Body of pancreas (tissue), 4 donors: Measurements from ENCODE around the gene ESRRA. TPM values are rescaled to one million over a fixed set of nuclear protein-coding genes. Genes with fewer than 3 reads are reported as not detected.

Source experiments
- ATAC-seq: fragments of 150-250 bp; one replicate; pipeline ENCODE4 v1.9.1; 2016
- DNase-seq, 4 donors: peaks; one replicate each; pipeline ENCODE4 v3.0.0-alpha.2; 2019
- H3K27ac ChIP-seq, 4 donors: fragments of 200-600 bp; sonication (generic); 1 replicate in 3 of 4; 2 replicates in 1 of 4; pipeline versions ENCODE4 v1.5.1 to v1.6.1; 2016 to 2019; ENCODE audit warnings: mild to moderate bottlenecking in 1 of 4, mixed read lengths in 1 of 4, moderate library complexity in 1 of 4
- H3K27me3 ChIP-seq, 2 donors: fragments of 200-600 bp; sonication (generic); one replicate each; pipeline ENCODE4 v1.6.0; 2016; ENCODE audit warnings: mild to moderate bottlenecking in 1 of 2
- H3K36me3 ChIP-seq, 2 donors: fragments of 200-600 bp; sonication (generic); replicated peaks in 1 of 2; 2 replicates each; pipeline ENCODE4 v1.5.1; 2016; ENCODE audit warnings: low read depth in 2 of 2; ENCODE audit not compliant: insufficient read depth in 1 of 2
- H3K4me1 ChIP-seq: fragments of 200-600 bp; sonication (generic); one replicate; pipeline ENCODE4 v1.6.0; 2016
- H3K4me3 ChIP-seq, 2 donors: fragments of 200-600 bp; sonication (generic); 1 replicate in 1 of 2; 2 replicates in 1 of 2; pipeline ENCODE4 v1.5.1; 2016 to 2019
- H3K9me3 ChIP-seq, 3 donors: fragments of 200-600 bp; sonication (generic); 1 replicate in 2 of 3; 2 replicates in 1 of 3; pipeline ENCODE4 v1.5.1; 2016
- POLR2A ChIP-seq, 3 donors: fragments of 450-650 bp; IDR thresholded peaks; one replicate each; pipeline ENCODE4 v1.6.1; 2016; ENCODE audit warnings: antibody characterized with exemption in 3 of 3, mild to moderate bottlenecking in 2 of 3
- WGBS, 2 donors: methylation state at CpG; one replicate each; pipeline ENCODE4 v1.1.5; 2017; 5-methylcytosine and 5-hydroxymethylcytosine counted together
- intact Hi-C: fragments of 100-400 bp; cut with DNase I; formaldehyde crosslinking; loops from one replicate; pipeline ENCODE4 v1.15.1; 2023
- total RNA-seq, 2 donors: library from RNA; depleted of rRNA; stranded (reverse); fragments of >200 nt; gene quantifications; one replicate each; pipeline ENCODE4 v1.1.0, GENCODE V29; 2016
- TF ChIP-seq, protein P1 (sequence below), 7 experiments: fragments of 450-650 bp in 4 of 7; fragments of 200-600 bp in 3 of 7; sonication (generic) in 3 of 7; IDR thresholded peaks; one replicate each; pipeline ENCODE4 v1.5.1; 2016 to 2019; ENCODE audit warnings: antibody characterized with exemption in 7 of 7

The ESRRA gene
- total RNA-seq, 2 donors from 2014 or later: 51.7 to 63.8 TPM

DNA sequence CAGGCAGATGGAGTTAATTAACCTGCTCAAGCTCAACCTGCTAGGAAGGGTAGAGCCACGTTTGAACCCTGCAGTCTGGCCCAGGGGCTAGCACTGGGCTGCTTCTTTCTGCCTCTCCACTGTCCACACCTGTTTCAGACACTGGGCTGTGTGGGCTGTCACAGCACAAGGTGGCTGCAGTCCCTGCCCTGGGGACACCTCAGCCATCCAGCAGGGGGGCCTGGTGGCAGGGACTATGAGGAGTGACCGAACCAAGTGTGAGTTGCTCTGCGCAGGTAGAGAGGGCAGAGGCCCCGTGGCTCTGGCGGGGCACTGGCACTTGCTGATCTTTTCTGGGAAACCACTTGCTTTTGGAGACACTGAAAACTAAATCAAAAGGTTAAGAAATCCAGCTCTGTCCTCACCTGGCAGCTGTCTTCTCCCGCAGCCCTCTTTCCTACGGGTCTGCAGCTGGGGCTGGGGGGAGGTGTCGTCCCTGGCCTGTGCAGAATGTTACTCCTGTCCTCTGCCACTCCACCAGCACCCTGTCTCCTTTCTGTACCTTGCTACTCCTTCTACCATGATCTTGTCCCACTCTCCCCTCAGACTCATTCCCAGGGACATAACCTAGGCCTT, 26.6 kb upstream of the ESRRA start:
- TF ChIP-seq, protein P1, sequence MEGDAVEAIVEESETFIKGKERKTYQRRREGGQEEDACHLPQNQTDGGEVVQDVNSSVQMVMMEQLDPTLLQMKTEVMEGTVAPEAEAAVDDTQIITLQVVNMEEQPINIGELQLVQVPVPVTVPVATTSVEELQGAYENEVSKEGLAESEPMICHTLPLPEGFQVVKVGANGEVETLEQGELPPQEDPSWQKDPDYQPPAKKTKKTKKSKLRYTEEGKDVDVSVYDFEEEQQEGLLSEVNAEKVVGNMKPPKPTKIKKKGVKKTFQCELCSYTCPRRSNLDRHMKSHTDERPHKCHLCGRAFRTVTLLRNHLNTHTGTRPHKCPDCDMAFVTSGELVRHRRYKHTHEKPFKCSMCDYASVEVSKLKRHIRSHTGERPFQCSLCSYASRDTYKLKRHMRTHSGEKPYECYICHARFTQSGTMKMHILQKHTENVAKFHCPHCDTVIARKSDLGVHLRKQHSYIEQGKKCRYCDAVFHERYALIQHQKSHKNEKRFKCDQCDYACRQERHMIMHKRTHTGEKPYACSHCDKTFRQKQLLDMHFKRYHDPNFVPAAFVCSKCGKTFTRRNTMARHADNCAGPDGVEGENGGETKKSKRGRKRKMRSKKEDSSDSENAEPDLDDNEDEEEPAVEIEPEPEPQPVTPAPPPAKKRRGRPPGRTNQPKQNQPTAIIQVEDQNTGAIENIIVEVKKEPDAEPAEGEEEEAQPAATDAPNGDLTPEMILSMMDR (IDR thresholded peaks at IDR 0.05): no peak
- TF ChIP-seq POLR2A (IDR thresholded peaks at IDR 0.05): no peak
- H3K4me3 ChIP-seq: no peak overlapping the region
- H3K9me3 ChIP-seq: no peaks in the 10 kb centered on the region
- no peak for ATAC-seq
- peaks cover 12% of the 10 kb centered on the region for H3K4me1 ChIP-seq
- H3K27ac ChIP-seq: no peak overlapping the region
- DNase-seq: no peak
- 74 to 80% methylated on average over 6 to 8 of the region's 8 CpGs for WGBS, 2 donors
- H3K36me3 ChIP-seq: peaks cover 0 to 3% of the 10 kb centered on the region in 2 donors
- no peaks in the 10 kb centered on the region for H3K27me3 ChIP-seq
- intact Hi-C loops: no loop called here

DNA sequence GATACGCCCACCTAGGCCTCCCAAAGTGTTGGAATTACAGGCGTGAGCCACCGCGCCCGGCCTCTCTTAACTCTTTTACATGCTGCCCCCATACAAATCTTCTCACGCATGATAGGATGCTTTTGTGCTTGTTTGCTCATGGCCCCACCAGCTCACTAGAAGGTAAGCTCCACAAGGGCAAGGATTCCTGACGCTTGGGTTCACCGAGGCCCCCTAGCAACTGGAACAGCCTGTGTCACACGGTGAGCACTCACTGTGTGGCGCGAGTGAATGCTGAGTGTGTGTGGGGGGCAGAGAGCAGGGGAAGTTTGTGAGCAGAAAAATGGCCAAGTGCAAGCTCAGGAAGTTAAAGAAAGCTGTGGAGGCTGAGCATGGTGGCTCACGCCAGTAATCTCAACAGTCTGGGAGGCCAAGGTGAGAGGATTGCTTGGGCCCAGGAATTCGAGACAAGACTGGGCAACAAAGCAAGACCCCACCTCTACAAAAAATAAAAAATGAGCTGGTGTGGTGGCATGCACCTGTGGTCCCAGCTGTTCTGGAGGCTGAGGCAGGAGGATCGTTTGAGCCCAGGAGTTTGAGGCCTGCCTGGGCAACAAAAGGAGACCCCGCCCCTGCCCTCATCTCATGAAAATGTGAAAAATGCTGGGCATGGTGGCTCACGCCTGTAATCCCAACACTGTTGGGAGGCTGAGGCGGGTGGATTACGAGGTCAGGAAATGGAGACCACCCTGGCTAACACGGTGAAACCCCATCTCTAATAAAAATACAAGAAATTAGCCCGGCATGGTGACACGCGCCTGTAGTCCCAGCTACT, 23.2 kb upstream of the ESRRA start:
- H3K27me3 ChIP-seq: no peaks in the 10 kb centered on the region
- TF ChIP-seq POLR2A (IDR thresholded peaks at IDR 0.05): no peak
- TF ChIP-seq, protein P1 (IDR thresholded peaks at IDR 0.05): no peak
- no peaks in the 10 kb centered on the region for H3K9me3 ChIP-seq
- peaks cover 24% of the 10 kb centered on the region for H3K4me1 ChIP-seq
- ATAC-seq (no peak), DNase-seq (no peak)
- no peak overlapping the region for H3K4me3 ChIP-seq
- intact Hi-C loops: no loop called here
- H3K27ac ChIP-seq: no peak overlapping the region
- H3K36me3 ChIP-seq: peaks cover 0 to 3% of the 10 kb centered on the region in 2 donors
- 92 to 94% methylated on average over 22 of the region's 22 CpGs for WGBS, 2 donors

DNA sequence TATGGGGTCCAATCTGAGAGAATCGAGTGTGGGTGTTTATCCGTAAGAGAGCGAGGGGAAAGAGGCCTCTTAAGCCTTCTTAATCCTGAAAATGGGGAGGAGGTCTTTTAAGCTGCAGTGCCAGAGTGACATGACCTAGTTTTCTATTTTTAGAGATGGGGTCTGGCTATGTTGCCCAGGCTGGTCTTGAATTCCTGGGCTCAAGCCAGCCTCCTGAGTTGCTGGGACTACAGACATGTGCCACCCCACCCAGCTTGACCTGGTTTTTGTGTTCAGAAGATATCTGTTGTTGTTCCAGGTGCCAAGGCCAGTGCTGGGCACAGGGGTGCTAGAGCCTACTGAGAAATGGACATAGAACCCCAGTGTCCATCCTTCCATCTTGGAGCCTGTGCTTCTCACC, 22.2 kb upstream of the ESRRA start:
- ATAC-seq (no peak), DNase-seq (no peak)
- Histone ChIP-seq H3K27me3 (no peaks in the 10 kb centered on the region), H3K9me3 (no peaks in the 10 kb centered on the region), H3K4me1 (peaks cover 24% of the 10 kb centered on the region), H3K36me3 (peaks cover 0 to 3% of the 10 kb centered on the region in 2 donors), H3K4me3 (no peak overlapping the region), H3K27ac (no peak overlapping the region)
- TF ChIP-seq, protein P1 (IDR thresholded peaks at IDR 0.05): no peak
- no peak for TF ChIP-seq POLR2A (IDR thresholded peaks at IDR 0.05)
- WGBS, 2 donors: 93 to 97% methylated on average over 3 of the region's 3 CpGs
- intact Hi-C loops: no loop called here

DNA sequence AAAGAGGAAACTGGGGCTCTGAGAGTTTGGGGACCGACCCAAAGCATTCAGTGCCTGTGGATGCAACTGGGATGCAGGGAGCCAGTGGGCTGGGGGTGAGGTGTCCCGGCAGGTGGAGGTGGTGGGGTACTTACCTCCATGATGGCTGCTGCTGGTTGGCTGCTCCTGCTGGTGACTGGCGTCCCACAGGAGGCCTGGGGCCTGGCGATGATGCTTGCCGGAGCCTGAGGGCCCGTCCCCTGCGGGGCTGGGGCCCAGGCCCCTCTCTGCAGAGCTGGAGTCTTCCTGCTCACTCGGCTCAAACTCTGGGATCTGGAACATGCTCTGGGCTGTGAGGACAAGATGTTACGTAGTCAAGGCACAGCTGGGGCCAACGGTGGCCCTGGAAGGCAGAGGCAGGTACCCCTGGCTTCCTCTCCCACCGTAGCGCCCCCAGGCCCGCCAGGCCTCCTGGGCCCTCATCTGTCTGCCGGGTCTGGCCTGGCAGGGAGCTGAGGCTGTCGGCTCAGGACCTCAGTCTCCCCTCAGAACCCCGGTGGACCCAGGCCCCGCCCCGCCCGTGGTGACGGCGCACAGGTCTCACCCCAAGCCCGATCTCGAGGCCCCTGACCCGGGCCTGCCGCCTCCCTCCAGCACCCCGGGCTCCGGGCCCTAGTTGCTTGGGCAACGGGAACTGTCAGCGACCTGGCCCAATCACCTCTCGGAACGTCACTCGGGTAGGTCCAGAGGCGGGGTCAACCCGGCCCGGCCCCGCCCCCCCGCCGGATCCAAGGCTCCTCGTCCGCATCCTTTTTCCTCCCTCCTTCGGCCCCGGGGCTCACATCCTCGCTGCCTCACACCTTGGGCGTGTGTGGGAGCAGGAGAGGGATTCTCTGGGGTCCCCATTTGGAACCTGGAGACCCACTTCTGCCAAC, 21.0 kb upstream of the ESRRA start, which contains the start of gene BAD:
BAD (minus strand) TSS at position 618 of the 914 bp plus-strand sequence; CDS start at position 321, 297 bp downstream.
- ATAC-seq (peak; percentile 89), DNase-seq (peak; percentile 96 to 98 (median 96))
- no peaks in the 10 kb centered on the region for H3K9me3 ChIP-seq
- H3K27ac ChIP-seq: peak within 1 kb of the TSS; percentile 70 to 91 (median 88)
- H3K36me3 ChIP-seq: no peaks in the 10 kb centered on the region
- WGBS, 2 donors: 0 to 3% methylated on average over 7 to 44 of the region's 44 CpGs
- TF ChIP-seq, protein P1 (IDR thresholded peaks at IDR 0.05): no peak
- TF ChIP-seq POLR2A (IDR thresholded peaks at IDR 0.05): peak; percentile 28 to 70 (median 60)
- peaks cover 24% of the 10 kb centered on the region for H3K4me1 ChIP-seq
- no peaks in the 10 kb centered on the region for H3K27me3 ChIP-seq
- H3K4me3 ChIP-seq: peak within 1 kb of the TSS; percentile 49 to 55
- intact Hi-C loops: no loop called here
